ENCODE results near the gene GUCY1A1.

DNA sequence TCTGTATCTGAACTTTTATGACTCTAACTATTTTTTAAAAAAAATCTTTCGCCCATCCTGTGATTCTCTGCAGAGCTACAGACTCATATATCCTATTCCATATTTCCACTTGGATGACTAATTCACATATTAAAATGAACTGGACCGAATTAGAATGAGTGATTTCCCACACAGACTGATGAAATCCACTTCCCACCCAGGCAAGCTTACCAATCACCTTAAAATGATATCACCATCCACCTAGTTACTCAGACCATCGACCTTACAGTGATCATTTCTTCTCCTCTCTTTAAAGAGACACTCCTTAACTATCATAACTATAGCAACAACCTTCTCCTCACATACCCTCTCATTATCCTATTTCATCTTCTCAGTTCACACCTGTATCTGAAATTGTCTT, 58.1 kb downstream of the GUCY1A1 start:
- TF ChIP-seq CTCF (conservative IDR thresholded peaks at IDR 0.05 in 1 of 2, IDR thresholded peaks at IDR 0.05 in 1 of 2; ENCODE audit: low read depth in 1 of 2, low read length in 2 of 2) (no peak), EZH2 (IDR thresholded peaks at IDR 0.05; ENCODE audit: low read length, missing control alignments) (no peak)

Data from fibroblast of lung (primary cell).